GM12878 (cell line): ENCODE results near the gene IBA57. TPM values are rescaled to one million over a fixed set of nuclear protein-coding genes. Genes with fewer than 3 reads are reported as not detected.

Experiments used
- ATAC-seq: fragments of 200-7000 bp; cut with Tn5 transposase; 3 replicates; pipeline ENCODE4 v1.9.1; 2020; ENCODE audit warnings: mild to moderate bottlenecking, moderate library complexity
- BruUV-seq: library from RNA; stranded (reverse); fragments of 400-500 nt; replicated peaks from 2 replicates; lab custom pipeline; 2021; lab: Mats Ljungman, UMichigan
- CTCF ChIA-PET: fragments of 300-600 bp; sonication (Branson Sonifier 250); formaldehyde crosslinking; extraction: SDS; loops from one replicate; lab custom pipeline; 2021; ENCODE audit warnings: inconsistent platforms; lab: Yijun Ruan, JAX
- POLR2A ChIA-PET: fragments of 350-600 bp; formaldehyde crosslinking; extraction: SDS; loops from one replicate; lab custom pipeline; 2021; ENCODE audit warnings: inconsistent platforms; lab: Charles Lee
- RAD21 ChIA-PET: fragments of 300-600 bp; sonication (Branson Sonifier 250); formaldehyde crosslinking; loops from one replicate; lab custom pipeline; 2023; ENCODE audit warnings: antibody characterized with exemption; ENCODE audit not compliant: unreplicated experiment; lab: Charles Lee
- SMC1A ChIA-PET: fragments of 300-600 bp; sonication (Branson Sonifier 250); formaldehyde crosslinking; loops from one replicate; lab custom pipeline; 2023; ENCODE audit not compliant: unreplicated experiment, uncharacterized antibody; lab: Charles Lee
- DNase-seq: peaks from one replicate; pipeline ENCODE4 v3.0.0-alpha.2; 2011; ENCODE audit warnings: low read depth, low spot score
- FAIRE-seq: peaks from 3 replicates; lab custom pipeline; 2011; peaks lifted over from hg19 to GRCh38; lab: Jason Lieb, UNC
- H2AFZ ChIP-seq: 2 replicates; pipeline ENCODE4 v1.6.0; 2011; ENCODE audit warnings: low read depth, low read length, control low read depth; ENCODE audit not compliant: control insufficient read depth
- H3K27ac ChIP-seq: 2 replicates; pipeline ENCODE4 v1.5.1; 2011; ENCODE audit warnings: control low read depth; ENCODE audit not compliant: control insufficient read depth, insufficient read depth
- H3K27me3 ChIP-seq, 2 experiments: replicated peaks in 1 of 2; 2 replicates each; pipeline versions ENCODE4 v1.6.0 to v1.6.1; 2011; ENCODE audit warnings: low read length in 1 of 2; ENCODE audit not compliant: control insufficient read depth in 2 of 2, insufficient read depth in 2 of 2
- H3K36me3 ChIP-seq, 2 experiments: 2 replicates each; pipeline ENCODE4 v1.5.1; 2011; ENCODE audit warnings: low read length in 1 of 2; ENCODE audit not compliant: control insufficient read depth in 2 of 2, insufficient read depth in 2 of 2
- H3K4me1 ChIP-seq: 2 replicates; pipeline ENCODE4 v1.6.1; 2011; ENCODE audit warnings: mild to moderate bottlenecking, low read length, moderate library complexity, mixed read lengths; ENCODE audit not compliant: control insufficient read depth, insufficient read depth
- H3K4me2 ChIP-seq: 2 replicates; pipeline ENCODE4 v1.6.0; 2011; ENCODE audit warnings: control low read depth; ENCODE audit not compliant: control insufficient read depth, insufficient read depth
- H3K4me3 ChIP-seq: fragments of 200-600 bp; sonication (generic); 2 replicates; pipeline ENCODE4 v1.5.1; 2016
- H3K79me2 ChIP-seq: 2 replicates; pipeline ENCODE4 v1.6.0; 2011; ENCODE audit warnings: low read length; ENCODE audit not compliant: control insufficient read depth, insufficient read depth
- H3K9ac ChIP-seq: 2 replicates; pipeline ENCODE4 v1.8.0; 2011; ENCODE audit warnings: low read length, control low read depth, mixed read lengths; ENCODE audit not compliant: control insufficient read depth, insufficient read depth
- H3K9me3 ChIP-seq: replicated peaks from 3 replicates; pipeline ENCODE4 v1.5.1; 2011; ENCODE audit warnings: mild to moderate bottlenecking, low read length; ENCODE audit not compliant: control insufficient read depth, insufficient read depth
- H4K20me1 ChIP-seq: 2 replicates; pipeline ENCODE4 v1.6.0; 2011; ENCODE audit not compliant: control insufficient read depth, insufficient read depth
- BMI1 ChIP-seq: fragments of 450-650 bp; IDR thresholded peaks from 2 replicates; pipeline ENCODE4 v1.6.1; 2016; ENCODE audit warnings: mild to moderate bottlenecking, moderate library complexity, borderline replicate concordance
- CEBPB ChIP-seq, 2 experiments: fragments of 150-350 bp in 1 of 2; IDR thresholded peaks; 2 replicates each; pipeline ENCODE4 v1.6.1; 2012 to 2014; ENCODE audit warnings: low read depth in 2 of 2, low read length in 2 of 2, borderline replicate concordance in 1 of 2, inconsistent platforms in 1 of 2
- CUX1 ChIP-seq: IDR thresholded peaks from 2 replicates; pipeline ENCODE4 v1.6.1; 2012; ENCODE audit warnings: improper control_type of control experiment, low read depth, low read length; ENCODE audit not compliant: insufficient replicate concordance
- ESRRA ChIP-seq: IDR thresholded peaks from 2 replicates; pipeline ENCODE4 v1.6.1; 2012; ENCODE audit warnings: mild to moderate bottlenecking, low read length, improper control_type of control experiment
- HDGF ChIP-seq: fragments of 450-650 bp; IDR thresholded peaks from 2 replicates; pipeline ENCODE4 v1.6.1; 2016; ENCODE audit warnings: antibody characterized with exemption
- MEF2A ChIP-seq: IDR thresholded peaks from 2 replicates; pipeline ENCODE4 v1.6.1; 2011; ENCODE audit warnings: low read depth, mild to moderate bottlenecking, low read length, moderate library complexity; ENCODE audit not compliant: insufficient read depth
- MLLT1 ChIP-seq: fragments of 450-650 bp; IDR thresholded peaks from 2 replicates; pipeline ENCODE4 v1.6.1; 2016; ENCODE audit warnings: mild to moderate bottlenecking
- SMAD1 ChIP-seq: fragments of 450-650 bp; IDR thresholded peaks from 2 replicates; pipeline ENCODE4 v1.6.1; 2018; ENCODE audit warnings: mild to moderate bottlenecking, low read depth; ENCODE audit not compliant: partially characterized antibody
- ZNF384 ChIP-seq: IDR thresholded peaks from 2 replicates; pipeline ENCODE4 v1.6.1; 2012; ENCODE audit warnings: low read depth, mild to moderate bottlenecking, low read length, improper control_type of control experiment, borderline replicate concordance
- WGBS: methylation state at CpG from one replicate; pipeline ENCODE4 v1.1.6; 2016; ENCODE audit warnings: low lambda C conversion rate; ENCODE audit not compliant: insufficient replicate concordance, insufficient coverage; ENCODE audit errors: missing lambda C conversion rate; 5-methylcytosine and 5-hydroxymethylcytosine counted together
- in situ Hi-C: fragments of 300-500 bp; cut with MboI; formaldehyde crosslinking; loops from 9 replicates; pipeline ENCODE4 v1.14.3; 2018; ENCODE audit warnings: mixed read lengths
- intact Hi-C: fragments of 100-400 bp; cut with micrococcal nuclease; formaldehyde crosslinking; loops from one replicate; pipeline ENCODE4 v1.14.2; 2022; ENCODE audit not compliant: unreplicated experiment
- polyA plus RNA-seq, 11 experiments: library from polyadenylated mRNA; depleted of rRNA in 4 of 11; unstranded in 6 of 11; stranded (reverse) in 5 of 11; fragments of >200 nt; fragmentation: Nextera tagmentation in 4 of 11; fragmentation: Illumina TruSeq in 1 of 11; extraction: Ambion mirVana in 4 of 11; extraction: Trizol in 1 of 11; gene quantifications; 1 replicate in 1 of 11; 2 replicates in 10 of 11; pipeline versions ENCODE4 v1.2.1 to v1.2.3, GENCODE V29; 2011 to 2016; ENCODE audit warnings: inconsistent platforms in 2 of 11, missing spikeins in 2 of 11, low read depth in 1 of 11
- total RNA-seq, 4 experiments: library from RNA; depleted of rRNA in 3 of 4; stranded (reverse); fragments of >200 nt in 3 of 4; fragmentation: Illumina TruSeq in 1 of 4; extraction: Trizol in 1 of 4; gene quantifications; 2 replicates each; pipeline versions ENCODE4 v1.2.1 to v1.2.3, GENCODE V29; 2013 to 2021

IBA57 gene
- total and polyA plus RNA-seq, 10 of the 15 experiments (the other 5 are each of a cell fraction or from before 2014, with no cell fraction given), result 0.51 to 8.6 (median 3.7) TPM

GRCh38 chr1:228143480-228144192 lies 22.0 kb upstream of the IBA57 start (continued):
- TF ChIP-seq CUX1, result no peak
- TF ChIP-seq ZNF384, result no peak
- TF ChIP-seq, all 136 proteins: peak for 1

GRCh38 chr1:228144193-228144992 lies 21.2 kb upstream of the IBA57 start:
- SMC1A ChIA-PET, result no interaction called here
- 77% methylated on average over 16 of the region's 16 CpGs for WGBS
- Histone ChIP-seq H3K9ac (no peak overlapping the region), H3K4me3 (no peak overlapping the region), H4K20me1 (peaks cover 6% of the 10 kb centered on the region; the same call in 1 of the 2 replicates), H3K36me3 (peaks cover 8 to 16% of the 10 kb centered on the region in 2 experiments; a peak in 3 of 4 replicates), H3K4me2 (0 out of 2 replicates have a peak overlapping the region, but pooled peaks have one; percentile 27), H3K9me3 (no peaks in the 10 kb centered on the region), H3K79me2 (peaks cover 56% of the 10 kb centered on the region), H3K4me1 (peaks cover 12% of the 10 kb centered on the region), H3K27me3 (no peaks in the 10 kb centered on the region), H3K27ac (no peak overlapping the region), H2AFZ (no peak overlapping the region)
- BruUV-seq, result no TSS peak
- DNase-seq, result no peak
- CTCF ChIA-PET, result interaction anchor here (0.6 to 1.4 kb wide), 3 partner anchors 14 to 401 kb away, joined by 3 to 9 read pairs (median 3); no protein-coding TSS in a partner anchor
- no peak for ATAC-seq
- in situ Hi-C loops (no loop called here), intact Hi-C loops (no loop called here)
- FAIRE-seq, result no peak
- 0 out of 2 replicates have a peak, but pooled peaks have one; percentile 2 for TF ChIP-seq HDGF
- no peak for TF ChIP-seq CEBPB (IDR thresholded peaks at IDR 0.05; ENCODE audit: borderline replicate concordance in 1 of 2, low read depth in 2 of 2, low read length in 2 of 2)
- TF ChIP-seq MLLT1, result no peak
- no peak for TF ChIP-seq MEF2A
- no peak for TF ChIP-seq SMAD1
- TF ChIP-seq ESRRA, result no peak
- TF ChIP-seq BMI1, result no peak
- RAD21 ChIA-PET, result no interaction called here
- POLR2A ChIA-PET, result interaction anchor here (0.5 kb wide), 1 partner anchor 9 kb away, joined by 3 read pairs; no protein-coding TSS in a partner anchor
